Type B pancreatic cell (in vitro differentiated cells): ENCODE data around the gene MTG2. TPM values are rescaled to one million over a fixed set of nuclear protein-coding genes. Genes with fewer than 3 reads are reported as not detected.

Experiments used
- DNase-seq: peaks from one replicate; pipeline ENCODE4 v3.0.0; 2021; ENCODE audit warnings: mixed read lengths; ENCODE audit not compliant: unreplicated experiment; ENCODE audit errors: extremely low spot score
- H3K27ac Mint-ChIP-seq: 2 replicates; pipeline ENCODE4 v1.8.0; 2021; ENCODE audit warnings: mild to moderate bottlenecking, mixed read lengths
- H3K27me3 Mint-ChIP-seq: 2 replicates; pipeline ENCODE4 v1.8.0; 2021; ENCODE audit warnings: mixed read lengths
- H3K36me3 Mint-ChIP-seq: 2 replicates; pipeline ENCODE4 v1.8.0; 2021; ENCODE audit warnings: mixed read lengths
- H3K4me1 Mint-ChIP-seq: one replicate; pipeline ENCODE4 v1.8.0; 2021; ENCODE audit warnings: mixed read lengths; ENCODE audit not compliant: unreplicated experiment
- H3K4me3 Mint-ChIP-seq: 2 replicates; pipeline ENCODE4 v1.8.0; 2021; ENCODE audit warnings: mild to moderate bottlenecking, mixed read lengths
- H3K9me3 Mint-ChIP-seq: 2 replicates; pipeline ENCODE4 v1.8.0; 2021; ENCODE audit warnings: mixed read lengths
- CTCF ChIP-seq: fragments of 200-600 bp; sonication (generic); conservative IDR thresholded peaks from 2 replicates; pipeline ENCODE4 v1.5.0; 2021; ENCODE audit warnings: antibody characterized with exemption, mild to moderate bottlenecking
- total RNA-seq: library from RNA; stranded (reverse); gene quantifications from 2 replicates; pipeline ENCODE4 v1.2.1, GENCODE V29; 2021; ENCODE audit warnings: low replicate concordance

MTG2 gene
- total RNA-seq, 1 donor from 2014 or later: 37.4 TPM

- no peaks in the 10 kb centered on the region for H3K9me3 Mint-ChIP-seq
- H3K36me3 Mint-ChIP-seq: peaks cover 15% of the 10 kb centered on the region
- H3K4me1 Mint-ChIP-seq: peaks cover 11% of the 10 kb centered on the region
- no peak overlapping the region for H3K27ac Mint-ChIP-seq
- no peak for DNase-seq
- H3K27me3 Mint-ChIP-seq: no peaks in the 10 kb centered on the region
- TF ChIP-seq CTCF: no peak
- H3K4me3 Mint-ChIP-seq: no peak overlapping the region
These were observed 25.3 kb upstream of the MTG2 start for GRCh38 chr20:62157387-62158087.

- TF ChIP-seq CTCF: no peak
- no peak for DNase-seq
- Mint-ChIP-seq H3K27ac (no peak overlapping the region), H3K36me3 (peaks cover 10% of the 10 kb centered on the region), H3K4me1 (peaks cover 11% of the 10 kb centered on the region), H3K27me3 (no peaks in the 10 kb centered on the region), H3K9me3 (no peaks in the 10 kb centered on the region), H3K4me3 (no peak overlapping the region)
These were observed 24.8 kb upstream of the MTG2 start for GRCh38 chr20:62158088-62158400.

GRCh38 chr20:62158541-62158940, 24.3 kb upstream of the MTG2 start:
- H3K4me1 Mint-ChIP-seq: peaks cover 11% of the 10 kb centered on the region
- H3K36me3 Mint-ChIP-seq: peaks cover 10% of the 10 kb centered on the region
- TF ChIP-seq CTCF: no peak
- no peaks in the 10 kb centered on the region for H3K9me3 Mint-ChIP-seq
- no peak overlapping the region for H3K4me3 Mint-ChIP-seq
- H3K27ac Mint-ChIP-seq: no peak overlapping the region
- no peak for DNase-seq
- no peaks in the 10 kb centered on the region for H3K27me3 Mint-ChIP-seq

- TF ChIP-seq CTCF: no peak
- no peaks in the 10 kb centered on the region for H3K27me3 Mint-ChIP-seq
- DNase-seq: no peak
- H3K27ac Mint-ChIP-seq: no peak overlapping the region
- peaks cover 11% of the 10 kb centered on the region for H3K4me1 Mint-ChIP-seq
- no peaks in the 10 kb centered on the region for H3K9me3 Mint-ChIP-seq
- H3K4me3 Mint-ChIP-seq: no peak overlapping the region
- H3K36me3 Mint-ChIP-seq: peaks cover 7% of the 10 kb centered on the region
These were observed 23.8 kb upstream of the MTG2 start for GRCh38 chr20:62159052-62159451.

GRCh38 chr20:62159839-62160238, 23.0 kb upstream of the MTG2 start:
- Mint-ChIP-seq H3K4me3 (no peak overlapping the region), H3K27me3 (no peaks in the 10 kb centered on the region), H3K4me1 (peaks cover 11% of the 10 kb centered on the region), H3K27ac (no peak overlapping the region), H3K36me3 (peaks cover 2% of the 10 kb centered on the region), H3K9me3 (no peaks in the 10 kb centered on the region)
- TF ChIP-seq CTCF: no peak
- DNase-seq: no peak

- no peaks in the 10 kb centered on the region for H3K9me3 Mint-ChIP-seq
- DNase-seq: no peak
- TF ChIP-seq CTCF: no peak
- no peak overlapping the region for H3K27ac Mint-ChIP-seq
- no peaks in the 10 kb centered on the region for H3K27me3 Mint-ChIP-seq
- H3K4me3 Mint-ChIP-seq: no peak overlapping the region
- no peaks in the 10 kb centered on the region for H3K36me3 Mint-ChIP-seq
- H3K4me1 Mint-ChIP-seq: peaks cover 11% of the 10 kb centered on the region
These were observed 22.6 kb upstream of the MTG2 start for GRCh38 chr20:62160253-62160652.
